ENCODE measurements around the gene STRC.
"Not testable (repeated sequence)": the region's sequence is repeated elsewhere in the genome, so short reads cannot be mapped to it uniquely, and the experiment has no call there.

DNA sequence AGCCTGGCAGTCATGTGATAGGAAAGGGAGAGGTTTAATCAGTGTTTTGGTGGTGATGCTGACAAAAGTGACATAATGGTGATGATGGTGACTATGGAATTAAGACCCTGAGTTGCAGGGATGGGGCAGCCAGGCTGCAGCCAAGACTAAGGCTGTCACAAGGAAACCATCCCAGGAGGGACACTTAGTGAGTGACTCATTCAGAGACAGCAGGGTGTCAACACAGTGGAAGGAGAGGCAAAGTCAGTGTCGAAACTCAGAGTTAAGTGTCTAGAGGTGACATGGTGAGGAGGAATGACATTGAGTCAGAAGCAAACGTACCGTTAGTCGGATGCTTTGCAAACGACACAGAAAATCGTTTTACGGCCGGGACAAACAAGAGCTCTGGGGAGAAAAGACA lies 44.7 kb upstream of the STRC start:
- TF ChIP-seq, protein P1, sequence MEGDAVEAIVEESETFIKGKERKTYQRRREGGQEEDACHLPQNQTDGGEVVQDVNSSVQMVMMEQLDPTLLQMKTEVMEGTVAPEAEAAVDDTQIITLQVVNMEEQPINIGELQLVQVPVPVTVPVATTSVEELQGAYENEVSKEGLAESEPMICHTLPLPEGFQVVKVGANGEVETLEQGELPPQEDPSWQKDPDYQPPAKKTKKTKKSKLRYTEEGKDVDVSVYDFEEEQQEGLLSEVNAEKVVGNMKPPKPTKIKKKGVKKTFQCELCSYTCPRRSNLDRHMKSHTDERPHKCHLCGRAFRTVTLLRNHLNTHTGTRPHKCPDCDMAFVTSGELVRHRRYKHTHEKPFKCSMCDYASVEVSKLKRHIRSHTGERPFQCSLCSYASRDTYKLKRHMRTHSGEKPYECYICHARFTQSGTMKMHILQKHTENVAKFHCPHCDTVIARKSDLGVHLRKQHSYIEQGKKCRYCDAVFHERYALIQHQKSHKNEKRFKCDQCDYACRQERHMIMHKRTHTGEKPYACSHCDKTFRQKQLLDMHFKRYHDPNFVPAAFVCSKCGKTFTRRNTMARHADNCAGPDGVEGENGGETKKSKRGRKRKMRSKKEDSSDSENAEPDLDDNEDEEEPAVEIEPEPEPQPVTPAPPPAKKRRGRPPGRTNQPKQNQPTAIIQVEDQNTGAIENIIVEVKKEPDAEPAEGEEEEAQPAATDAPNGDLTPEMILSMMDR (IDR thresholded peaks at IDR 0.05), result not testable (repeated sequence)
- TF ChIP-seq POLR2AphosphoS5, POLR2A, EP300 (IDR thresholded peaks at IDR 0.05): not testable (repeated sequence)
